NCI-H748 (cell line): ENCODE measurements around the gene OR10D3.
"Not testable (repeated sequence)": the region's sequence is repeated elsewhere in the genome, so short reads cannot be mapped to it uniquely, and the experiment has no call there.

Source experiments
- DNase-seq: peaks from one replicate; lab custom pipeline; 2025; ENCODE audit not compliant: unreplicated experiment; lab: John Stamatoyannopoulos, UW

Gene OR10D3

DNA sequence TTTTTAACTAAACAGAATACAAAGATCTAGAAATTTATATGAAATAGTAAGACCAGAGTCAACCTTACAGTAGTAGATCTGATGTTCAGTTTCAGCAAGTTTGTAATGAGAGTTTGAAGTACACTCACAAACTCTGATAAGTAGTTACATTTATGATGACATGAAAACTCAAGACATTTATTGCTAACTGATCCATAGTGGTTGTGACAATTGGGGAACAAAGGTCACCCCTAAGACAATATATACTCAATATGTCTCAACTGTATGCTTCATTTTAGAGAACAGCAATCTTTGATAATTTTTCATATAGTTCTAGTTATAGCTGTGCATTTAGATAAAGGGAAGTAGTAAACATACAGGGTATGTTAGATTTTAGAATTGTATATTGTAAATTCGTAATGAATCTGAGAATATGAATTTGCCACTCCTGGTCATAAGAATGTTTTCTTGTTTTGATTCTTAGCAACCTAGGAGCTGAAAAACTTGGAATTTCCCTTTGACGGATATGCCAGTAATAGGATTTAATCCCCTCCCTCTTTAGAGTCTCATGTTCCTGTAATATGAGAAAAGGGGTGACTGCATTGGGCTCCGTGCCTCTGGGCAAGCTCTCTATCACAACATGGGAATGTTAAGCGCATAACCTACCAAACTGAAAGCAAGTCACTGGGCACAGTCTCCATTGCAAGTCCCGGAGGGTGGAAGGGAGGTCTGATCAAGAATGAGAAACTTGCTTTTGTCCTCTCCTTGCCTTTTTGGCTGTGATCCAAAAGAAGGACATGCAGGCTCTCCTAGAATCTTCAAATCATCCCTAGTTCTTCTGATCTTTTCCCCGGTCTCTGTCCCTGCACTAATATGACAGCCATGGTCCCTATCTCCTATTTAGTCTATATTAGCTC lies 11.4 kb downstream of the OR10D3 start:
- DNase-seq: no peak

DNA sequence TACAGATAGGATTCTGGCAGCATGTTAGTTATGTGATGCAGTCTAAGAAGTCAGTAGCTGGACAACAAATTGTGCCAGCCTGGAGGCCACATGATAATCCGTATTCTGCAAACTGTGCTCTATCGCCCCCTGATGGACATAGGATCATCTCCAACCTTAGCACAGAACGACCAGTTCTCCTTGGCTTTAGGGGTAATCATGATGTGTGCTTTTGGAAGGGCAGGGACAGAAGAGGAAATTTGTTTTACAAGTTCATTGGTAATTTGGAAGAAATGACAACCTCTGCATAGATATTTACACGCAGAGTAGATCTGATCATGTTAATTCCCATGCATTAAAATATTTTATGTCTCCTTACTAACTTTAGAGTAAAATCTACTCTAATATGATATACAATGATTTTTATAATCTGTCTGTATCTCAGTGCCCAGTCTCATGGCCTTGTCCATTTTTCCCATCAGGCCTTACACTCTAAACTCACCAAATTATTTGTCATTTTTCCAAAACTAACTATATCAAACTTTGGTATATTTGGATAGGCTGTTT lies 12.1 kb downstream of the OR10D3 start:
- peak; percentile 65 for DNase-seq

DNA sequence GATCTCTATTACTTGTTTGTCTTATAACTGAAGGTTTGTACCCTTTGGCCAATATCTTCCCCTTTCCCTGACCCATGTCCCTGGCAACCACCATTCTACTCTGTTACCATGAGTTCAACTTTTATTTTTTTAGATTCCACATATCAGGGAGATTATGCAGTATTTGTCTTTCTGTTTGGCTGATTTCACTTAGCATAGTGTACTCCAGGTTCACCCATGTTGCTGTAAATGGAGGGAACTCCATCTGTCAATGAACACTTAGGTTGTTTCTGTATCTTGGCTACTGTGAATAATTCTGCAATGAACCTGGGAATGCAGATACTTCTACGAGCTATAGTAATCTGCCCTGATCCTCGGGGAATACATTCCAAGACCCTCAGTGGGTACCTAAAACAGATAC lies 14.9 kb downstream of the OR10D3 start:
- DNase-seq: no peak

DNA sequence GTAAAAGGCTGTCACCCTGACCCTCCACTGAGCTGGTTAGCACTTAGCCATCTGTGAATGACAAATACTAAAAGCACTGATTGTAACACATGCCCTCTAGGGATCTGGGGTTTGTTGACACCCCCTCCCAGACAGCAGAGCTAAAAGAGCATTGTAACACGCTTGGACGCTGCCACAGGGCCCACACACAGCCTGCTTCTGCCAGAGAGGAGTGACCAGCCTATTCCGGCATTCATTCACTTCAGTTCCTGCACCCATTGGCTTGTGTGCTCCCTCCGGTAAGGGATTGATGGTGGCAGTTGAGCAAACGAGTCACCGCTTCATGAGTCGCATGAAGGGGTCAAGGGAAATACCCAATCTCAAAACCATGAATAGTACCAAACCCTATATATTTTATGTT lies 15.8 kb downstream of the OR10D3 start:
- DNase-seq: no peak

DNA sequence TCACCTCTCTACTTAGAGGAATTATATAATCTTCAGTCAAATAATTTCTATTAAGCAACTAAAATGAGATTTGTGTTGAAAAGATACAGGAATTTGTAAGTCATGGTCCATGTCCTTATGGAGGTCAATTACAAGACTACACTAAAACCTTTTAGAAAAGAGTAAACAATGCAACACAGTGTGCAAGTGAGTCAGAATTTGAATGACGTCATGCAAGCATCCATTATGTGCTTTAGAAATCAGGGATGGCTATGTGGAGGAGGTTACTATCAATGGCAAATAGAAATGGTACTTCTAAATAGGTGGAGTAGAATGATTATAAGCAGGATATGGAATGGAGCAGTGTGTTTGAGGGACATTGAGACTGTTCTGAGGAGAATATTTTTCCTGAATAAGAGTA lies 16.6 kb downstream of the OR10D3 start:
- no peak for DNase-seq

DNA sequence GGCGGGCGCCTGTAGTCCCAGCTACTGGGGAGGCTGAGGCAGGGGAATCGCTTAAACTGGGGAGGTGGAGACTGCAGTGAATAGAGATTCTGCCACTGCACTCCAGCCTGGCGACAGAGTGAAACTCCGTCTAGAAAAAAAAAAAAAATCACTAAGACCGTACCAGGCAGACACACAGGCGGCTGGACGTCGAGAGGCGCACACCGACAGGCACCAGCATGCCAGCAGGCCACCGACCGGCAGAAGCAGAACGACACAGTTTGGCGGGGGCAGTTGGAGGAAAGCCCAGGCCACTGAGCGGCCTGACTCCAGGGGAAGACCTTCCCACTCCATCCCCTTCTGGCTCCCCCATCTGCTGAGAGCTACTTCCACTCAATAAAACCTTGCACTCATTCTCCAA lies 17.5 kb downstream of the OR10D3 start:
- no peak for DNase-seq

DNA sequence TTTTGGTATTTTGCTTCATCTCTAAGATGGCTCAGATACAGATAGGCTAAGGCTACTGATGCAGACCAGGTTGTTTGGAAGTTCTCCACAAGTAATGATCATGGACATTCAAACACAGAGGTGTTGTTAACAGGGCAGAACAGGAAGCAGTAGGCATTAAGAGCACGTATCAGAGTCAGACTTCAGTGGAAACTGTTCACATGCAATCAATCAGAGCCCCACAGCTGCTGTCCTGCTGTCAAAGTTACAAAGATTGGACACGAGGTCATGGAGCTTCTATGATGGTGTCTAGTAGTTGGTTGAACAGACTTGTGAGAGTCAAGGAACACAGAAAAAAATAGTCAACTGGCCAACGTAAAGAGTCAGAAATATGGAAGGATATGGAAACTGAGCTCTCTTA lies 19.8 kb downstream of the OR10D3 start:
- DNase-seq: no peak

DNA sequence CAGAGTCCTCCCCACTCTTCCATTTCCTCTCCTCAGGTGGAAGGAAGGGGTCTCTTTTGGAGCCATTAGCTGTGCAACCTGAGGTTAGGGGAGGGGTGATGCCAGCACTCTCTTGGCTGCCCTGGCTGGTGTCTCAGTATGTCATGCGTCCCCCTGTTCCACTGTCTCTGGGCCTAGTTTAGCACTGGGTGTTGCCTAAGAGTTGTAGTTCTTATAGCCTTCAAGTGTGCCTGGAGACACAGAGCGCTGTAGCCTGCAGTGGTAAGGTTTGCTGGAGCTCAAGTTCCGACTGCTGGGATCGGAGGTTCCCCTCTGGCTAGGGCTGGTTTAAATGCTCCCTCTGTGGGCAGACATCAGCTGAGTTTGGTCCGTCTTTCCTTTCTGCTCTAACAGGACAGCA lies 20.9 kb downstream of the OR10D3 start:
- DNase-seq: no peak

DNA sequence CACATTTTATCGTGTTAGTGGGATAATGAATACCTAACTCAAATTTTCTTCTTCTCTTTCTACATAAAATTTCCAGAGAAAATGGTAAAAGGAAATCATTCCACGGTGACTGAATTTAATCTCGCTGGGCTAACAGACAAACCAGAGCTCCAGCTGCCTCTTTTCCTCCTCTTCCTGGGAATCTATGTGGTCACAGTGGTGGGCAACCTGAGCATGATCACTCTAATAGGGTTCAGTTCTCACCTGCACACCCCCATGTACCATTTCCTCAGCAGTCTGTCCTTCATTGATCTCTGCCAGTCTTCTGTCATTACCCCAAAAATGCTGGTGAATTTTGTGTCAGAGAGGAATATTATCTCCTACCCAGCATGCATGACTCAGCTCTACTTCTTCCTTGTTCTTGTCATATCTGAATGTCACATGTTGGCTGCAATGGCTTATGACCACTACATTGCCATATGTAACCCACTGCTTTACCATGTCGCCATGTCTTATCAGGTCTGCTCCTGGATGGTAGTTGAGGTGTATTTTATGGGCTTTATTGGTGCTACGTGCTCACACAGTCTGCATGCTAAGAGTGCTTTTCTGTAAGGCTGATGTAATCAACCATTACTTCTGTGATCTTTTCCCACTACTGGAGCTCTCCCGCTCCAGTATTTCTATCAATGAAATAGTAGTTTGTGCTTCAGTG lies 24.1 kb downstream of the OR10D3 start:
- no peak for DNase-seq

DNA sequence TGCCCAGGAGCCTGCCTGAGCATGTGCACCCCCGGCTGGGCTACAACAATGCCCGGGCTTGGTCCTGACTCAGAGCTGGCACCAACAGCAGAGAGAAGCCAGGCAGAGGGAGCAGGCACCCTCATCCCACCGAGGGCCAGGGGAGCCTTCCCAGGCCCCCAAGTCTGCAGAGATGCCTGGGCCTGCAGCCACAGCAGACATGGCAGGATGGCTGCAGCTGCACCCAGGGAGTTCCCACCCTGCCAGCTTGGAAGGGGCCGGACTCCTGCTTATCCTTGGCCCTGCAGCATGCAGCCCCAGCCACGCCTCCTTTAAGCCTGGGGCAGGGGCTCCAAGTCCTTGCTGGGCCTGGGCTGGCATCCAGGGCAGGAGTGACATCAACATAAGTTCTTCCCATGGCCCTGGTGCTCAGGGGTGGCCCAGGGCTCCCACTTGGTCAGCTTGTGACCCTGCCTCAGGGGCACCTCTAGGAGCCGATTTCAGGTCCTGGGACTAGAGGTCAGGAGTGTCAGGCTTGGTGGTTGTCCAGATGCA lies 26.7 kb downstream of the OR10D3 start:
- no peak for DNase-seq

DNA sequence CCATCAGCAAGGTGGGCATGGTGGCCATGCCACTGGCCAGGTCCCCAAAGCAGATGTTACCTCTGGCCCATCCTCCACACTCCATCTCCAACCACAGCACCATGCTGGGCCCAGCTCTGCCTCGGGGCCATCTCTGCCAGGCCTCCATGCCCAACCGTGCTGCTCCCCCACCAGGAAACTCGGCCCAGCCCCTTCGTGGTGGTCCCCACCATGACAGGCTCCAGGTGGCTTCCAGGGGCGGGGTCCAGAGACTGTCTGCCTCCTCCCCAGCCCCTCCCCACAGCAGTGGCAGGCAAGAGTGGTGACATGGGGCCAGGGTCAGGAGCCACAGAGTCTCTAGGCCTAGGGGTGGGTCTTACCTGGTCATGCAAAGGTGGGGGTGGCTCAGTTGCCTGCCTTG lies 27.3 kb downstream of the OR10D3 start:
- no peak for DNase-seq

DNA sequence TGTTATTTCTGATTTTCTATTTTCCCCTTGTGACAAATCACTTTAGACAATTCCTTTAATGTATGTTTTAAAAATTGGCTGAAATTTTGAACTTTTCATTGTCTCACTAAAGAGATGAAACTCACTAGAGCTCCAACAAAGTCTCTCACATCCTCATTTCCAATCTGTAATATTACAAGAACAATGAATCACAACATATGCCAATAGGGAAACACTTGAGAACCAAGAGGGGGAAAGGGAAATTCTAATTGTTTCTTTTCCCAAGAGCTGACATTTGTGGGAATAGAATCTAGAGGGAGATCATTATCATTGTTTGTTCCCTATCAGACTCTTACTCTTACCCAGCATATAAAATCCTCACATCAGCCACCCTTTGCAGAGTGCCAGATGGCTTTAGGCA lies 28.2 kb downstream of the OR10D3 start:
- no peak for DNase-seq

DNA sequence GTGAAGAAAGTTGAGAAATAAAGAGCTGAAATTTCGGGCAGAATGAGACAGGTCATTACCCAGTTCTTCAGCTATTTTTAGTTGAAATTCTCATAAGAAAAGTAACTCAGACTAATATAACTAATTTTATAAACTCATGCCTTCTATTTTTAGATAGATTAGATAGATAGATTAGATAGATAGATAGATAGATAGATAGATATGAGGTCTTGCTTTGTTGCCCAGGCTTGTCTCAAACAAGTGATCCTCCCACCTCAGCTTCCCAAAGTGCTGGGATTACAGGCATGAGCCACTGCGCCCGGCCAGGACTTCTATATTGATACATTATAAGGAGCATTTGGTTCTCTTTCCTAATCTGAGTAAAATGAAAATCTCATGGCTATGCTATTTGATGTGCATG lies 30.9 kb downstream of the OR10D3 start:
- DNase-seq: no peak

DNA sequence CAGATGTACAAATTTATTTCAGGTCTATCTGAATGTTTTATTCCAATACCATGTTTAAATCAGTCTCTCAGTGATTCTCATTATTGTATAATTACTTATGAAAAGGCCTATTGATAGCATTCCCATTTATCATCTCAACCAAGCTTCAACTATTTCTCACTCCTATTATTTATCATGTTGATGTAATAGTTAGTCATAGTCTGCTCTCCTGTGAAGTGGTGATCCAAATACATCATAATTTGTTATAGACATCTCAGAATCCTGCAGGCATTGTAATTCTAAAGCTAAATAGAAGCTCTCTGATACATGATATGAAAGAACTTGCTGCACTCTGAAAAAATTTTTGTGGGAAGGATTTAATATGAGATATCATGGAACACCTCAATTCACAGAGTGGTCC lies 36.0 kb downstream of the OR10D3 start:
- DNase-seq: no peak

DNA sequence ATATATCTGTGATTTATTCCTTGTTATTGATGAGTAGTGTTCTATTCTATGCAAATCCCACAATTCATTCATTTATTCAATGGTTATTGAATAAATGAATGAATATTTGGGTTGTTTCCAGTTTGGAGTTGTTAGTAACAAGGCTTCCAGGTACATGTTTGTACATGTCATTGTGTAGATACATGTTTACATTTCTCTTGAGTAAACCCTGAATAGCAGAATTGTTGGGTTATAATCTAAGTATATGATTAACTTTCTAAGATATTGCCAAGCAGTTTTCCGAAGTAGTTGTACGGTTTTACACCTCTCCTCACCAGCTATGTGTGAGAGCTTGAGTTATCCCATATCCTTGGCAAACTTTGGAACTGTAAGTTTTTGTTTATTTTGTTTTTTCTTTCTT lies 39.3 kb downstream of the OR10D3 start:
- DNase-seq: no peak

DNA sequence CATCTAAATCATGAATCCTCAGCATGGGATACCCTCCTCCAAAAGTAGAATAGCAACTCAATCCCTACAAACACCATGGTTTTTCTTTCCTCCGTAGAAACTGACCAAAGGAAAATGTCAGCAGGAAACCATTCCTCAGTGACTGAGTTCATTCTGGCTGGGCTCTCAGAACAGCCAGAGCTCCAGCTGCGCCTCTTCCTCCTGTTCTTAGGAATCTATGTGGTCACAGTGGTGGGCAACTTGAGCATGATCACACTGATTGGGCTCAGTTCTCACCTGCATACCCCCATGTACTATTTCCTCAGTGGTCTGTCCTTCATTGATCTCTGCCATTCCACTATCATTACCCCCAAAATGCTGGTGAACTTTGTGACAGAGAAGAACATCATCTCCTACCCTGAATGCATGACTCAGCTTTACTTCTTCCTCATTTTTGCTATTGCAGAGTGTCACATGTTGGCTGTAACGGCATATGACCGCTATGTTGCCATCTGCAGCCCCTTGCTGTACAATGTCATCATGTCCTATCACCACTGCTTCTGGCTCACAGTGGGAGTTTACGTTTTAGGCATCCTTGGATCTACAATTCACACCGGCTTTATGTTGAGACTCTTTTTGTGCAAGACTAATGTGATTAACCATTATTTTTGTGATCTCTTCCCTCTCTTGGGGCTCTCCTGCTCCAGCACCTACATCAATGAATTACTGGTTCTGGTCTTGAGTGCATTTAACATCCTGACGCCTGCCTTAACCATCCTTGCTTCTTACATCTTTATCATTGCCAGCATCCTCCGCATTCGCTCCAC lies 41.7 kb downstream of the OR10D3 start:
- not testable (repeated sequence) for DNase-seq

DNA sequence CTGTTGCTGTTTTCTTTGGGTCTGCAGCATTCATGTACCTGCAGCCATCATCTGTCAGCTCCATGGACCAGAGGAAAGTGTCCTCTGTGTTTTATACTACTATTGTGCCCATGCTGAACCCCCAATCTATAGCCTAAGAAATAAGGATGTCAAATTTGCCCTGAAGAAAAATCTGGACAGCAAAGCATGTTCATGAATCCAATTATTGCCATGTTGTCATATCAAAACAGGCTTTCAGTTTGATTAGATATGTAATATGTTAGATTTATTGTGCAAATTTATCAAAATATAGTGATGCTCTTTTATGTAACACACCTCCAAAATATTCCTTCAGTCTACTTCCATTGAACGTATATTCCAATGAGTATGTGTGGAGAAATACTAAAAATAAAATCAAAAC lies 42.3 kb downstream of the OR10D3 start:
- no peak for DNase-seq

DNA sequence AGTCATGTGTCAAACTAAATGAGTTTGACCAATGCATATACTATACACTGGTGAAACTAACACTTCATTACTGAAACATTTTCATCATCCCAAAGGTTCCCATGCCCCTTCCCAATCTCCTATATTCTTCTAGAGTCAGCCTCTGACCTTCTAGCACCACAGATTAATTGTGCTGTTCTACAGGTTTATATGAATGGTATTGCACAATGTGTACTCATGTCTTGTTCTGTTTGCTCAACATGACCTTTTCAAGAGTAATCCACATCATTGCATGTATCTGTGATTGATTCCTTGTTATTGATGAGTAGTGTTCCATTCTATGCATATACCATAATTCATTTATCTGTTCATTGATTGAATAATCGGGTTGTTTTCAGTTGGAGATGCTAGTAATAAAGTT lies 50.2 kb downstream of the OR10D3 start:
- peak; percentile 7 for DNase-seq
